NCI-H524 (cell line): ENCODE data around the gene VSIR.
A peak's percentile ranks its signal among the peaks of the same experiment; 100 is the strongest.

Source experiments
- DNase-seq, 2 experiments: peaks; one replicate each; lab custom pipeline; 2025; lab: John Stamatoyannopoulos, UW

Gene VSIR

GRCh38 chr10:71782221-71782916 lies 9.0 kb upstream of the VSIR start:
- DNase-seq, result no peak

- no peak for DNase-seq
Observed at GRCh38 chr10:71780719-71781118, 7.4 kb upstream of the VSIR start.

- no peak for DNase-seq
Observed at GRCh38 chr10:71780156-71780555, 6.8 kb upstream of the VSIR start.

- DNase-seq, result no peak
Observed at GRCh38 chr10:71779641-71780040, 6.3 kb upstream of the VSIR start.

GRCh38 chr10:71778071-71778825 lies 4.9 kb upstream of the VSIR start:
- DNase-seq, result no peak

GRCh38 chr10:71777213-71777985 lies 4.1 kb upstream of the VSIR start:
- DNase-seq, result no peak

- no peak for DNase-seq
Observed at GRCh38 chr10:71776481-71776925, 3.2 kb upstream of the VSIR start.

- no peak for DNase-seq
Observed at GRCh38 chr10:71774916-71775702, 1.8 kb upstream of the VSIR start.

GRCh38 chr10:71772832-71773220 lies 494 bp downstream of the VSIR start:
- no peak for DNase-seq

- no peak for DNase-seq
Observed at GRCh38 chr10:71771821-71772617, 1.3 kb downstream of the VSIR start.

- no peak for DNase-seq
Observed at GRCh38 chr10:71771204-71771603, 2.1 kb downstream of the VSIR start.

GRCh38 chr10:71770789-71771188 lies 2.5 kb downstream of the VSIR start:
- no peak for DNase-seq

- DNase-seq, result no peak
Observed at GRCh38 chr10:71770255-71770654, 3.1 kb downstream of the VSIR start.

GRCh38 chr10:71769279-71769823 lies 4.0 kb downstream of the VSIR start:
- no peak for DNase-seq

- no peak for DNase-seq
Observed at GRCh38 chr10:71767420-71768035, 5.8 kb downstream of the VSIR start.

GRCh38 chr10:71766717-71767419 lies 6.5 kb downstream of the VSIR start:
- DNase-seq, result peak in 1 of 2 experiments; percentile 7

- DNase-seq, result no peak
Observed at GRCh38 chr10:71765906-71766716, 7.2 kb downstream of the VSIR start.

- DNase-seq, result no peak
Observed at GRCh38 chr10:71765176-71765904, 8.0 kb downstream of the VSIR start.
